ENCODE measurements around the gene ZDHHC9.

Gene ZDHHC9

DNA sequence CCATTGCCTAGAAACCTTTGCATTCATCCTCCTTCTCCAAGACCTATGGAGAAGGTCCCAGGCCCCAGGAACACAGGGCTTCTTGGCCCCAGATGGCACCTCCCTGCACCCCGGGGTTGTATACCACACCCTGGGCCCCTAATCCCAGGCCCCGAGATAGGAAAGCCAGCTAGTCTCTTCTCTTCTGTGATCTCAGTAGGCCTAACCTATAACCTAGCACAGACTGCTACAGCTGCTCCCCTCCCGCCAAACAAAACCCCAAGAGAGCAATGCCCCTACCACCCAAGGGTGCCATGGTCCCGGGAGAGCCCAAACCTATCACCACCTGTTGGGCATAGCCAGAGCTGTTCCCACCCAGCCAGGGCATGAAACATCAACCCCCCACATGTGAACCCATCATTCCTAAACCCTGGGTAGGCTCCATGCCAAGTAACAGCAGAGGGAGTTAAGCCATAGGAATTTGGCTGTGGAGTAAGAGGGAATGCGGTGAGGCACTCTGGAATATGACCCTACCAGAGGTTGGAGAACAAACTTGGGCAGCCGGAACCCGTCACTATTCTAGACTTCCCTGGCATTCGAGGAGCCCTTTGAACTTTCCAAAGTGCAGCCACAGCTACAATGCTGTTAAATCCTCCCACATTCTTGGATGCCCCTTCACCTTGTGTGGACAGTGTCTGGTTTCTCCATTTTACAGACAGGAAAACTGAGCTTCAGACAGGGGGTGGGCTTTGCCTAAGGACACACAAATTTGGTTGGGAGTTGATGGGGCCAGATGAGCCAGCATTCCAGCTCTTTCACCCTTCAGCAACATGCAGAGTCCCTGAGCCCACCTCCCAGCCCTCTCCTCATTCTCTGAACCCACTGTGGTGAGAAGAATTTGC, 74.9 kb downstream of the ZDHHC9 start:
- DNase-seq (ENCODE audit: low read depth in 1 of 2, low spot score in 1 of 2) = no peak

- no peak for DNase-seq (ENCODE audit: low read depth in 1 of 2, low spot score in 1 of 2)
Observed at GRCh38 chrX:129768186-129768585, 75.5 kb downstream of the ZDHHC9 start.

GRCh38 chrX:129763666-129764065, 80.0 kb downstream of the ZDHHC9 start:
- DNase-seq (ENCODE audit: low read depth in 1 of 2, low spot score in 1 of 2) = no peak

DNA sequence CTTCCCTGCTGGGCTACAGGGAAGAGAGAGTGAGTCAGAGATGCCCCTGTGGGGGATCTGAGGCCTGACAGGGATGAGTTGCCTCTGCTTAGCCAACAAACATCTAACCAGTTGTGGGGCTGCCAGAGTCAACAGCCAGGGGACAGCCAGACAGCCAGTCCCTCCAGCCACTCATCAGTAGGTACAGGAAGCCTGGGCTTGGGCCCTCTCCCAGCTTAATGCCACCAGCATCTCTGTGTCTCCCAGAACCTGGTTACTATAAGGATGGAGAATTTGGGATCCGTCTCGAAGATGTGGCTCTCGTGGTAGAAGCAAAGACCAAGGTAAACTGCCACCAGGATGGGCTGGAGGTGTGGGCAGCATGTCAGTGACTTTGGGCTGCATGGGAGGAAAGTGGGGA, 81.2 kb downstream of the ZDHHC9 start:
- DNase-seq (ENCODE audit: low read depth in 1 of 2, low spot score in 1 of 2) = no peak

GRCh38 chrX:129761596-129761995, 82.1 kb downstream of the ZDHHC9 start:
- no peak for DNase-seq (ENCODE audit: low read depth in 1 of 2, low spot score in 1 of 2)

DNA sequence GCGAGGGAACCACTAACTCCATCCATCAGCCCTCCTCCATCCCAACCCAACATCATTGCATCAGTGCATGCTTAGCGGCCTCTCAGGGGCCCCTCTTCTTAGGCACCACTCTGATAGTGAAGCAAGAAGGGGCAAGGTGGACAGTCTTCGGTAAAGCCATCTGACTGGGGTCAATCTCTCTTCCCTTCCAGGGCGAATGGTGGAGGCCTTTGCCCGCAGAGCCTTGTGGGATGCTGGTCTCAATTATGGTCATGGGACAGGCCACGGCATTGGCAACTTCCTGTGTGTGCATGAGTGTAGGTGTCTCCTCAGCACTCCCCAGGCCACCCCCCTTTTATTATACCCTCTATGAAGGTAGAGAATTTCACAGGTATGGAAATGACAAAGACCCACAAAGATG, 82.7 kb downstream of the ZDHHC9 start:
- DNase-seq (ENCODE audit: low read depth in 1 of 2, low spot score in 1 of 2) = no peak

DNA sequence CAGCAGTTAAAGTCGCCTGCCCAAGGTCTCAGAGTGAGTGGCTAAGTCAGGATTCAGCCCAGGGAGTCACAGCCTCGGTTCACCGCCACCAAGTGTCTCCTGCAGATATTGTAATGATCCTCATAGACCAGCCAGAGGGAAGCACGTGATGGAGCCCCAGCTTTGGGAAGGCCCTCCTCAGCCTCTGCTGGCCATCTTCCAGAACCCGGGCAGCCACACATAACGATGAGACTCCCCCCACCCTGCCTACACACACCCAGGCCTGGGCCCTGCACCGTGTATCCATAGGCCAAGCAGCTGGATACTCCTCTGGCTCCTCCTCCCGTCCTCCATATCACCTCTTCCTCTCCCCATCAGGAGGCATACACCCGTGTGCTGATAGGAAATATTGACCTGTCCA, 83.5 kb downstream of the ZDHHC9 start:
- DNase-seq (ENCODE audit: low read depth in 1 of 2, low spot score in 1 of 2) = no peak

DNA sequence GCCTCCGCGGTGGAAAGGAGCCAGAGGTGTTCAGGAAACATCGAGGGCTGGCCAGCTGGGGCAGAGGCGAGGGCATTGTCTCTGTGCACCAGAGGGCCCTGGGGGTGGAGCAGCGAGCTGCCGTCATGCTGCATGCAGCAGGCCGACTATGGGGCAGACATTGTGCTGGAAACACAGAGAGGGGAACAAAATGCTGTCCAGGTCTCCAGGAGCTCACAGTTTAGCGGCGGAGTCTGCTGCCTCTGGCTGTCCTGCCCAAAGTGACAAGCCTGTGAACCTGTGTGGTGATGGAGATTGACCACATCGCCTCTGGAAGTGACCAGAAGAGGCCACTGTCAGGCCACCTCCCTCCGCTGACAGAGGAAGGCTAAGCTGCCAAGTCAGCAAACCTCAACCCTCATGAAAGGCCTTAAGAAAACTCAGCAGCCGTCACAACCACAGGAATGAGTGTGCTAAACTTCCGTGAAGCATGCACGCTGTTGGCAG, 84.1 kb downstream of the ZDHHC9 start:
- no peak for DNase-seq (ENCODE audit: low read depth in 1 of 2, low spot score in 1 of 2)

DNA sequence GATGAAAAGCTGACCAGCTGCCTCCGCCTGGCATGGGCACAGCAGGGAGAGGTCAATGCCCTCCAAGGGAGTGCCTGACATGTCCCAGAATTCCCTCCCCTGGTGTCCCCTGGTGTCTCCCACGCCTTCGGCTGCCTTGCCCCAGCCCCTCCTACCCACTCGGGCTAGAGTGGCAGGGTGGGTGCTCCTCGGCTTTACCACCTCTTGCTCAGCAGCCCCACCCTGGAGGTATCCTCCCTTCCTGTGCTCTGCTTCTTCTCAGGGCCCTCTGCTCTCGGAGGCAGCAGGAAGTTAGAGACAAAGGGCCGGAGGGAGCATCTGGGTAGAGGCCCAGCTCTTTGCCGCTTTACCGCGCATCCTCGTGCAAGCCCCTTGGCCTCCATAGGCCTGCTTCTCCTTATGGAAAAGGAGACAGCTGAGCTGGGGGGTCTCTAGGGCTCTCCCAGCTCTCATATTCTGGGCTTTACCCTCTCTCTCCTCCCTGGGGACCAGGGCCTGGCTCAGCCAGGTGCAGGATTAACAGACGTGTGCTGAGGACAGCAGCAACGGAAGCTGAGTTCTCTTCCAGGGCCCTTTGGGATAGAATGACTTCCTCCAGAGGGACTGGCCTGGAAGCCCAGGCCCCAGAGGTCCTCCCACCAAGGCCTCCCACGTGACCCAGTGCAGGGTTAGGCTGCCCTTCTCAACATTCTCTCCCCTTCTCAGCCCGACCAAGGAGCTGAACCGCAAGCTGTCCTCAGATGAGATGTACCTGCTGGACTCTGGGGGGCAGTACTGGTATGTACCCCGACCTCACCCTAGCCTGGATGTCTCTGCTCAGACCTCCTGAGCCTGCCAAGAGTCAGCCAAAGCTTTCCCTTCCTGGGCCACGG, 87.7 kb downstream of the ZDHHC9 start:
- no peak for DNase-seq (ENCODE audit: low read depth in 1 of 2, low spot score in 1 of 2)

DNA sequence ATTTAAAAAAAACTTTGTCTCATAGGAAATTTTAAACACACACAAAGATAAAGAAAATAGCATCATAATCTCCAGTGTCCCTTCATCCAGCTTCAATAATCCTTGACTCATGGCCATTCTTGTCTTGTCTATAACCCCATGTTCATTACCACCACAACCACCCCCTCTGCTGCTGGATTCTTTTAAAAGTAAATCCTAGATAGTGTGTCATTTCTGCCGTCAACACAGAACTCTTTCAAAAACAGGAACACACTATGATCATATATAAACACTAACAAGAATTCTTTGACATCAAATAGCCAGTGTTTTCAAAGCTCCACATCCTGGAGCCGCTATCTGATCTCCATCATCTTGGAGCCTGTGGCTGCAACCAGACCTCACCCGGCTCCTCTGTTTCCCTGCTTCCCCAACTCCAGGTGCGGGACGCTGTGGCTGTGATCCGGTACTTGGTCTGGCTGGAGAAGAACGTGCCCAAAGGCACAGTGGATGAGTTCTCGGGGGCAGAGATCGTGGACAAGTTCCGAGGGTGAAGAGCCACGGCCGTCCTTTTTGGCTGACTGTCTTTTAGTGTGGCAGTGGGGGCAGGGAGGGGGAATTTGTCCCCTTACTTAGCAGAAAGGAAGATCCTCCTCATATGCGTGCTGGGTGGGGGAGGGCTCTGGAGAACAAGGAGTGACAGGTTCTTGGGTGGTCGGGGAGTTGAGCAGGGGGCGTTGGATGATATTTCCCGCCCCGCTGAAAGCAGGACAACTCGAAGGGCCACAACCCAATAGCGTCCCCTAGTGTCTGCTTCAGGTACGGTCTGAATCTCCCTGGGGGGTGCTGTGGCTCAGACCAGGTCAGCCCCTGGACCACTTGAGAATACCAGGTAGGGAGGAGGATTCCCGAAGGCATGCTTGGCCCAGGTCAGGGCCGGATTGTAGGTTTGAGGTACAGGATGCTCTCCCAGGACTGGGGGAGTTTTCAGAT, 89.3 kb downstream of the ZDHHC9 start:
- no peak for DNase-seq (ENCODE audit: low read depth in 1 of 2, low spot score in 1 of 2)

Data from stimulated activated CD4-positive, alpha-beta T cell treated with anti-CD3 and anti-CD28 coated beads, Interleukin-15, amount 100 ng/mL, for 1 hour (primary cell).